Stimulated activated CD8-positive, alpha-beta memory T cell treated with anti-CD3 and anti-CD28 coated beads, Interleukin-2, amount 100 ng/mL, for 48 hours (primary cell): ENCODE data around the gene POU3F3.
A peak's percentile ranks its signal among the peaks of the same experiment; 100 is the strongest.

Experiments
- DNase-seq, 2 donors: peaks; one replicate each; pipeline ENCODE4 v3.0.0-alpha.2; 2020; ENCODE audit warnings: low read depth in 2 of 2

The POU3F3 gene

GRCh38 chr2:104846786-104847585 lies 6.9 kb upstream of the POU3F3 start:
- DNase-seq: no peak

- no peak for DNase-seq
Measured at GRCh38 chr2:104847586-104848160, 6.2 kb upstream of the POU3F3 start.

- DNase-seq: no peak
Measured at GRCh38 chr2:104848526-104848925, 5.4 kb upstream of the POU3F3 start.

GRCh38 chr2:104849101-104849500 lies 4.8 kb upstream of the POU3F3 start:
- DNase-seq: no peak

GRCh38 chr2:104849618-104850141 lies 4.2 kb upstream of the POU3F3 start:
- DNase-seq: peak; percentile 49 to 56

GRCh38 chr2:104850361-104851290 lies 3.3 kb upstream of the POU3F3 start:
- no peak for DNase-seq

- DNase-seq: no peak
Measured at GRCh38 chr2:104851291-104852089, 2.4 kb upstream of the POU3F3 start.

GRCh38 chr2:104852090-104852666 lies 1.7 kb upstream of the POU3F3 start:
- no peak for DNase-seq

- no peak for DNase-seq
Measured at GRCh38 chr2:104854498-104855220, 744 bp downstream of the POU3F3 start.

GRCh38 chr2:104855221-104856085 lies 1.5 kb downstream of the POU3F3 start:
- DNase-seq: no peak

- no peak for DNase-seq
Measured at GRCh38 chr2:104856086-104856972, 2.4 kb downstream of the POU3F3 start.

- no peak for DNase-seq
Measured at GRCh38 chr2:104856973-104857261, 3.0 kb downstream of the POU3F3 start.

- no peak for DNase-seq
Measured at GRCh38 chr2:104857262-104858005, 3.5 kb downstream of the POU3F3 start.

GRCh38 chr2:104858006-104858978 lies 4.4 kb downstream of the POU3F3 start:
- no peak for DNase-seq

GRCh38 chr2:104859291-104859765 lies 5.4 kb downstream of the POU3F3 start:
- no peak for DNase-seq

GRCh38 chr2:104859766-104860450 lies 6.0 kb downstream of the POU3F3 start:
- no peak for DNase-seq
